SH-SY5Y (cell line): Measurements from ENCODE around the gene ARHGAP26.

ENCODE experiments used
- GATA2 ChIP-seq: IDR thresholded peaks from 2 replicates; pipeline ENCODE4 v1.6.1; 2011; ENCODE audit warnings: mild to moderate bottlenecking, low read depth, low read length
- GATA3 ChIP-seq: IDR thresholded peaks from 2 replicates; pipeline ENCODE4 v1.6.1; 2011; ENCODE audit warnings: low read depth, mild to moderate bottlenecking, low read length, moderate library complexity

DNA sequence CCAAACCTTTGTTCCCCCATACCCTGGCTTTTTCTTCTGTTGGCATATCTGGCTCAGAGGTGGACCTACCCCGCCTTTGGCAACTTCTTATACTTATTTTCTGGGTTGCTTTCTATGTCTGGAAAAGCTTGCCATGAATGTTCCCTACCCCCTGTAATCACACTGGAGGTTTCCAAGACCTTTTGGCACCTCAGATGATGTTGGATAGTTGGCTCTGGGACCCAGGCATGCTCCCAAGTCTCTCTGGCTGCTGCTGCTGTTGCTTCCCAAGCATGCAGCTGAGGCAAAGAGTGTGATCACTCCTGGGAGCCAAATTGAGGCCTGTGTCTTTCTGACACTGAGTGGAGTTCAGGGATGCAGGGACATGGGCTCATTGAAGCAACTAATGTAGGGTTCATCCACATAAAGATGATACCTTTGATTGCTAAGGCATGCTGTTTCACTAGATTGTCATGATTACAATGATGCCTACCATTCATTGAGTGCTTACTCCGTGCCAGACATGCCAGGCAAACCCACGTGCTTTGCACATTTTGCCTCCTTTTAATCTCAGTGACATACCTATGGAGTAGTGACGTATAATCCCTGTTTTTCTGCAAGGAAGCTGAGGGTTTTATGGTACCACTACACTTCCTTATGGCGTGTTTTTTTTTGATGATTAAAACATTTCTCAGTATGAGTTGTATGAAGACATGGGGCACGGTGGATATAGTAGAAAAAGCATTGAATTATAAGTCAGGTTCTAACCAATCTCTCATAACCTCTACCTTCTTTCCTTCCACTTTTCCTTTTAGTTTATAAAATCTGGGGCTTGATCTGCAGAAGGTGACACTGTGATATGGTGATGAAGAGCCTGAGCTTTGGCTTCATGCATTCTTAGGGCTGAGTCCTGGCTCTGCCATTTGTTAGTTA lies 73.1 kb downstream of the ARHGAP26 start:
- TF ChIP-seq GATA3 = no peak
- TF ChIP-seq GATA2 = no peak
